NCI-H69 (cell line): ENCODE results near the gene DCST2.

Experiments
- DNase-seq: peaks from one replicate; lab custom pipeline; 2025; lab: John Stamatoyannopoulos, UW

The DCST2 gene

GRCh38 chr1:155033524-155033923 lies at the start of gene DCST2, which contains the start of gene DCST1:
Gene DCST2 (minus strand): TSS chr1:155033781. CDS start chr1:155033701, 80 bp downstream.
Gene DCST1 (plus strand): TSS chr1:155033824. CDS start chr1:155034037, 213 bp downstream.
- no peak for DNase-seq

GRCh38 chr1:155083052-155083541 lies 49.5 kb upstream of the DCST2 start:
- no peak for DNase-seq

GRCh38 chr1:155082301-155083051 lies 48.9 kb upstream of the DCST2 start:
- peak; percentile 57 for DNase-seq

- peak; percentile 76 for DNase-seq
Observed at GRCh38 chr1:155081472-155082300, 48.1 kb upstream of the DCST2 start.

- peak; percentile 86 for DNase-seq
Observed at GRCh38 chr1:155080312-155081228, 47.0 kb upstream of the DCST2 start.

GRCh38 chr1:155079487-155080311 lies 46.1 kb upstream of the DCST2 start:
- peak; percentile 64 for DNase-seq

- no peak for DNase-seq
Observed at GRCh38 chr1:155079210-155079486, 45.6 kb upstream of the DCST2 start.

- DNase-seq, result peak; percentile 92
Observed at GRCh38 chr1:155078469-155079209, 45.1 kb upstream of the DCST2 start, which contains the start of gene EFNA3. Gene EFNA3 (plus strand): TSS chr1:155078837. CDS start chr1:155078942, 105 bp downstream.

GRCh38 chr1:155077758-155078445 lies 44.3 kb upstream of the DCST2 start:
- peak; percentile 79 for DNase-seq

GRCh38 chr1:155077346-155077745 lies 43.8 kb upstream of the DCST2 start:
- DNase-seq, result no peak

- peak; percentile 25 for DNase-seq
Observed at GRCh38 chr1:155076371-155076770, 42.8 kb upstream of the DCST2 start.

- DNase-seq, result peak; percentile 32
Observed at GRCh38 chr1:155075535-155075934, 42.0 kb upstream of the DCST2 start.

GRCh38 chr1:155073377-155074242 lies 40.0 kb upstream of the DCST2 start:
- no peak for DNase-seq

GRCh38 chr1:155072531-155073289 lies 39.1 kb upstream of the DCST2 start:
- DNase-seq, result peak; percentile 42

GRCh38 chr1:155071701-155072100 lies 38.1 kb upstream of the DCST2 start:
- DNase-seq, result peak; percentile 92

GRCh38 chr1:155070721-155071569 lies 37.4 kb upstream of the DCST2 start:
- peak; percentile 95 for DNase-seq

GRCh38 chr1:155070158-155070621 lies 36.6 kb upstream of the DCST2 start:
- peak; percentile 89 for DNase-seq
